ENCODE data around the gene EPHB2. TPM values are rescaled to one million over a fixed set of nuclear protein-coding genes. Genes with fewer than 3 reads are reported as not detected.

Gene EPHB2
- total and polyA plus RNA-seq, 2 of the 13 experiments (the other 11 are each of a cell fraction or from before 2014, with no cell fraction given): 0.03 to 0.11 TPM

GRCh38 chr1:22816067-22816775, 105.6 kb downstream of the EPHB2 start:
- in situ Hi-C loops (cut with HindIII; ENCODE audit: extremely low pct_ligation_motif_present, low pct_unique_long_range_greater_than_20kb) (no loop called here), intact Hi-C loops (cut with micrococcal nuclease; ENCODE audit: unreplicated experiment) (no loop called here)
- Histone ChIP-seq H2AFZ (ENCODE audit: low read length) (no peak overlapping the region), H3K36me3 (replicated peaks in 1 of 2; ENCODE audit: control insufficient read depth in 1 of 2, insufficient read depth in 2 of 2, low read length in 2 of 2) (no peaks in the 10 kb centered on the region), H3K4me1 (ENCODE audit: insufficient read depth, low read length) (0 out of 2 replicates have a peak, but pooled peaks cover 7% of the 10 kb centered on the region), H3K9ac (ENCODE audit: insufficient read depth, low read depth, low read length) (no peak overlapping the region), H3K9me3 (ENCODE audit: low read length) (no peaks in the 10 kb centered on the region), H3K27ac (ENCODE audit: extremely low read length, insufficient read depth, low read length) (no peak overlapping the region), H3K4me3 (replicated peaks in 1 of 3; ENCODE audit: insufficient read depth in 1 of 3, low read depth in 2 of 3, low read length in 3 of 3) (no peak overlapping the region), H3K27me3 (ENCODE audit: control insufficient read depth in 1 of 2, insufficient read depth in 2 of 2, low read length in 2 of 2) (no peaks in the 10 kb centered on the region; a peak in 1 of 5 replicates), H4K20me1 (ENCODE audit: insufficient read depth, low read length) (no peaks in the 10 kb centered on the region), H3K79me2 (ENCODE audit: insufficient read depth, low read length) (no peaks in the 10 kb centered on the region), H3K4me2 (ENCODE audit: low read depth, low read length) (no peak overlapping the region)
- FAIRE-seq: no peak
- DNase-seq (ENCODE audit: low spot score): no peak
- no peak for ATAC-seq
- ChIA-PET CTCF (ENCODE audit: low intra/inter-chr PET ratio, low total read pairs) (no interaction called here), POLR2A (no interaction called here)
- 47% methylated on average over 9 of the region's 9 CpGs for WGBS (ENCODE audit: low lambda C conversion rate)
- no TSS peak for BruUV-seq (replicated peaks)
- TF ChIP-seq KLF9 (CRISPR knock-in tag; IDR thresholded peaks at IDR 0.05; ENCODE audit: low read depth): no peak
- TF ChIP-seq ZNF296 (CRISPR knock-in tag; conservative IDR thresholded peaks at IDR 0.05): no peak
- TF ChIP-seq, protein P1, sequence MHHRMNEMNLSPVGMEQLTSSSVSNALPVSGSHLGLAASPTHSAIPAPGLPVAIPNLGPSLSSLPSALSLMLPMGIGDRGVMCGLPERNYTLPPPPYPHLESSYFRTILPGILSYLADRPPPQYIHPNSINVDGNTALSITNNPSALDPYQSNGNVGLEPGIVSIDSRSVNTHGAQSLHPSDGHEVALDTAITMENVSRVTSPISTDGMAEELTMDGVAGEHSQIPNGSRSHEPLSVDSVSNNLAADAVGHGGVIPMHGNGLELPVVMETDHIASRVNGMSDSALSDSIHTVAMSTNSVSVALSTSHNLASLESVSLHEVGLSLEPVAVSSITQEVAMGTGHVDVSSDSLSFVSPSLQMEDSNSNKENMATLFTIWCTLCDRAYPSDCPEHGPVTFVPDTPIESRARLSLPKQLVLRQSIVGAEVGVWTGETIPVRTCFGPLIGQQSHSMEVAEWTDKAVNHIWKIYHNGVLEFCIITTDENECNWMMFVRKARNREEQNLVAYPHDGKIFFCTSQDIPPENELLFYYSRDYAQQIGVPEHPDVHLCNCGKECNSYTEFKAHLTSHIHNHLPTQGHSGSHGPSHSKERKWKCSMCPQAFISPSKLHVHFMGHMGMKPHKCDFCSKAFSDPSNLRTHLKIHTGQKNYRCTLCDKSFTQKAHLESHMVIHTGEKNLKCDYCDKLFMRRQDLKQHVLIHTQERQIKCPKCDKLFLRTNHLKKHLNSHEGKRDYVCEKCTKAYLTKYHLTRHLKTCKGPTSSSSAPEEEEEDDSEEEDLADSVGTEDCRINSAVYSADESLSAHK (CRISPR knock-in tag; IDR thresholded peaks at IDR 0.05; ENCODE audit: borderline replicate concordance): no peak
- no peak for TF ChIP-seq THAP7 (CRISPR knock-in tag; IDR thresholded peaks at IDR 0.05)
- no peak for TF ChIP-seq ZFP36 (IDR thresholded peaks at IDR 0.05; ENCODE audit: borderline replicate concordance, low read depth, low read length, partially characterized antibody)
- no peak for TF ChIP-seq MYC (CRISPR knock-in tag; IDR thresholded peaks at IDR 0.05; ENCODE audit: borderline replicate concordance)
- TF ChIP-seq GATAD2A (CRISPR knock-in tag; IDR thresholded peaks at IDR 0.05): no peak
- TF ChIP-seq ATF5 (CRISPR knock-in tag; IDR thresholded peaks at IDR 0.05; ENCODE audit: low read depth): no peak
- no peak for TF ChIP-seq SP2 (CRISPR knock-in tag; IDR thresholded peaks at IDR 0.05)
- TF ChIP-seq ZNF652 (CRISPR knock-in tag; IDR thresholded peaks at IDR 0.05; ENCODE audit: borderline replicate concordance, low read depth): no peak
- no peak for TF ChIP-seq ZNF496 (CRISPR knock-in tag; IDR thresholded peaks at IDR 0.05; ENCODE audit: insufficient replicate concordance)
- TF ChIP-seq CENPBD1 (CRISPR knock-in tag; IDR thresholded peaks at IDR 0.05; ENCODE audit: borderline replicate concordance, low read depth): no peak
- no peak for TF ChIP-seq MEIS1 (CRISPR knock-in tag; IDR thresholded peaks at IDR 0.05; ENCODE audit: borderline replicate concordance)

Data from HepG2 (cell line).